T47D (cell line): ENCODE data around the gene KYNU.

ENCODE experiments used
- DNase-seq, 2 experiments: peaks; one replicate each; pipeline versions ENCODE4 v3.0.0 to v3.0.0-alpha.2; 2011 to 2012; ENCODE audit warnings: low read depth in 1 of 2, low spot score in 1 of 2
- JUND ChIP-seq: IDR thresholded peaks from 2 replicates; pipeline ENCODE4 v1.6.1; 2012; ENCODE audit warnings: low read depth
- in situ Hi-C: cut with HindIII; loops from 2 replicates; pipeline ENCODE4 v1.10.0; 2016; ENCODE audit warnings: low sequenced_read_pairs, low pct_unique_long_range_greater_than_20kb

The KYNU gene

GRCh38 chr2:142989273-142990204 lies 112.1 kb downstream of the KYNU start:
- peak in 1 of 2 experiments; percentile 49 for DNase-seq
- TF ChIP-seq JUND, result no peak
- in situ Hi-C loops, result no loop called here

GRCh38 chr2:142991295-142991694 lies 113.8 kb downstream of the KYNU start:
- in situ Hi-C loops, result no loop called here
- TF ChIP-seq JUND, result no peak

GRCh38 chr2:142992840-142993239 lies 115.4 kb downstream of the KYNU start:
- TF ChIP-seq JUND, result no peak
- no peak for DNase-seq
- in situ Hi-C loops, result no loop called here

More at GRCh38 chr2:142991295-142991694, 113.8 kb downstream of the KYNU start:
- DNase-seq, result peak in 1 of 2 experiments; percentile 21

- in situ Hi-C loops, result no loop called here
- DNase-seq, result no peak
- TF ChIP-seq JUND, result no peak
These were observed 116.3 kb downstream of the KYNU start for GRCh38 chr2:142993771-142994170.

- in situ Hi-C loops, result no loop called here
These were observed 117.2 kb downstream of the KYNU start for GRCh38 chr2:142994665-142995064.

GRCh38 chr2:142997231-142997630 lies 119.8 kb downstream of the KYNU start:
- in situ Hi-C loops, result no loop called here
- no peak for DNase-seq
- no peak for TF ChIP-seq JUND

More at GRCh38 chr2:142994665-142995064, 117.2 kb downstream of the KYNU start:
- DNase-seq, result no peak
- TF ChIP-seq JUND, result no peak

GRCh38 chr2:143000599-143000998 lies 123.1 kb downstream of the KYNU start:
- DNase-seq, result no peak
- in situ Hi-C loops, result no loop called here

GRCh38 chr2:143001501-143001900 lies 124.0 kb downstream of the KYNU start:
- in situ Hi-C loops, result no loop called here
- no peak for DNase-seq
- no peak for TF ChIP-seq JUND

More at GRCh38 chr2:143000599-143000998, 123.1 kb downstream of the KYNU start:
- TF ChIP-seq JUND, result no peak

- no peak for TF ChIP-seq JUND
- no peak for DNase-seq
- in situ Hi-C loops, result no loop called here
These were observed 138.2 kb downstream of the KYNU start for GRCh38 chr2:143015656-143016055.

- no peak for DNase-seq
- no peak for TF ChIP-seq JUND
- in situ Hi-C loops, result no loop called here
These were observed 149.1 kb downstream of the KYNU start for GRCh38 chr2:143026411-143027054.

GRCh38 chr2:143029141-143029540 lies 151.7 kb downstream of the KYNU start:
- TF ChIP-seq JUND, result no peak
- in situ Hi-C loops, result no loop called here
- DNase-seq, result no peak

- in situ Hi-C loops, result no loop called here
- DNase-seq, result no peak
These were observed 152.7 kb downstream of the KYNU start for GRCh38 chr2:143030127-143030526.

More at GRCh38 chr2:143030127-143030526, 152.7 kb downstream of the KYNU start:
- TF ChIP-seq JUND, result no peak
